H9 (cell line): Measurements from ENCODE around the gene LBH. TPM values are rescaled to one million over a fixed set of nuclear protein-coding genes. Genes with fewer than 3 reads are reported as not detected.

Source experiments
- DNase-seq: peaks from one replicate; pipeline ENCODE4 v3.0.0-alpha.2; 2017
- H2AFZ ChIP-seq: one replicate; pipeline ENCODE4 v1.6.1; 2013; ENCODE audit warnings: mild to moderate bottlenecking, low read length, control low read depth, moderate library complexity
- H2AK5ac ChIP-seq: 2 replicates; pipeline ENCODE4 v1.6.1; 2013; ENCODE audit warnings: low read length, control low read depth, mixed read lengths; ENCODE audit not compliant: insufficient read length
- H2BK120ac ChIP-seq: one replicate; pipeline ENCODE4 v1.6.1; 2013; ENCODE audit warnings: low read depth, mild to moderate bottlenecking, low read length, control low read depth, inconsistent platforms; ENCODE audit not compliant: poor library complexity, severe bottlenecking
- H2BK12ac ChIP-seq: 2 replicates; pipeline ENCODE4 v1.6.1; 2013; ENCODE audit warnings: low read length, control low read depth, mixed read lengths, low read depth; ENCODE audit not compliant: insufficient read length
- H2BK15ac ChIP-seq: 2 replicates; pipeline ENCODE4 v1.6.1; 2013; ENCODE audit warnings: low read depth, low read length, control low read depth
- H2BK20ac ChIP-seq: one replicate; pipeline ENCODE4 v1.6.1; 2013; ENCODE audit warnings: low read depth, mild to moderate bottlenecking, low read length, control low read depth, inconsistent platforms; ENCODE audit not compliant: poor library complexity, severe bottlenecking
- H2BK5ac ChIP-seq: 2 replicates; pipeline ENCODE4 v1.6.1; 2013; ENCODE audit warnings: low read length, control low read depth, mixed read lengths; ENCODE audit not compliant: insufficient read length
- H3K14ac ChIP-seq: 2 replicates; pipeline ENCODE4 v1.6.1; 2013; ENCODE audit warnings: low read length, control low read depth; ENCODE audit not compliant: insufficient read depth
- H3K18ac ChIP-seq: 2 replicates; pipeline ENCODE4 v1.6.1; 2013; ENCODE audit warnings: low read depth, mild to moderate bottlenecking, mixed read lengths, low read length, control low read depth; ENCODE audit not compliant: insufficient read length
- H3K23ac ChIP-seq: 2 replicates; pipeline ENCODE4 v1.6.1; 2013; ENCODE audit warnings: low read length, control low read depth, mixed read lengths, low read depth; ENCODE audit not compliant: insufficient read length
- H3K23me2 ChIP-seq: 2 replicates; pipeline ENCODE4 v1.6.1; 2013; ENCODE audit warnings: low read depth, mild to moderate bottlenecking, mixed read lengths, low read length, control low read depth; ENCODE audit not compliant: insufficient read length, poor library complexity, severe bottlenecking
- H3K27ac ChIP-seq: 2 replicates; pipeline ENCODE4 v1.5.1; 2013; ENCODE audit warnings: low read length, control low read depth, mixed read lengths, low read depth; ENCODE audit not compliant: insufficient read length
- H3K27me3 ChIP-seq: 2 replicates; pipeline ENCODE4 v1.6.1; 2013; ENCODE audit warnings: low read length, control low read depth, inconsistent platforms; ENCODE audit not compliant: insufficient read depth
- H3K4ac ChIP-seq: 2 replicates; pipeline ENCODE4 v1.6.1; 2013; ENCODE audit warnings: low read depth, mild to moderate bottlenecking, control low read depth, inconsistent platforms, low read length, moderate library complexity
- H3K4me1 ChIP-seq: 2 replicates; pipeline ENCODE4 v1.6.1; 2013; ENCODE audit warnings: low read length, control low read depth, inconsistent platforms; ENCODE audit not compliant: insufficient read depth
- H3K4me2 ChIP-seq: 2 replicates; pipeline ENCODE4 v1.6.1; 2013; ENCODE audit warnings: low read length, control low read depth, mixed read lengths; ENCODE audit not compliant: insufficient read length, insufficient read depth
- H3K56ac ChIP-seq: 2 replicates; pipeline ENCODE4 v1.6.1; 2013; ENCODE audit warnings: low read depth, mild to moderate bottlenecking, mixed read lengths, low read length, control low read depth; ENCODE audit not compliant: insufficient read length
- H3K79me1 ChIP-seq: 2 replicates; pipeline ENCODE4 v1.6.1; 2013; ENCODE audit warnings: low read depth, mild to moderate bottlenecking, moderate library complexity, low read length, control low read depth, inconsistent platforms; ENCODE audit not compliant: insufficient read depth, poor library complexity, severe bottlenecking
- H3K79me2 ChIP-seq: 2 replicates; pipeline ENCODE4 v1.6.1; 2013; ENCODE audit warnings: low read length, control low read depth, inconsistent platforms; ENCODE audit not compliant: insufficient read depth
- H3K9ac ChIP-seq: 2 replicates; pipeline ENCODE4 v1.6.1; 2013; ENCODE audit warnings: low read length, control low read depth, mixed read lengths; ENCODE audit not compliant: insufficient read length; ENCODE audit errors: extremely low read depth
- H3K9me3 ChIP-seq: one replicate; pipeline ENCODE4 v1.6.1; 2013; ENCODE audit warnings: low read depth, low read length, inconsistent platforms; ENCODE audit not compliant: control insufficient read depth
- H3T11ph ChIP-seq: one replicate; pipeline ENCODE4 v1.6.1; 2013; ENCODE audit warnings: mild to moderate bottlenecking, low read length, control low read depth, inconsistent platforms
- H4K20me1 ChIP-seq: one replicate; pipeline ENCODE4 v1.6.1; 2013; ENCODE audit not compliant: control insufficient read depth, insufficient read length, insufficient read depth
- H4K5ac ChIP-seq: 2 replicates; pipeline ENCODE4 v1.6.1; 2013; ENCODE audit warnings: low read depth, mild to moderate bottlenecking, mixed read lengths, low read length, control low read depth; ENCODE audit not compliant: insufficient read length
- H4K8ac ChIP-seq: replicated peaks from 2 replicates; pipeline ENCODE4 v1.6.1; 2013; ENCODE audit warnings: low read length, control low read depth, mixed read lengths, low read depth; ENCODE audit not compliant: insufficient read length
- H4K91ac ChIP-seq: 2 replicates; pipeline ENCODE4 v1.6.1; 2013; ENCODE audit warnings: low read depth, mild to moderate bottlenecking, moderate library complexity, mixed read lengths, low read length, control low read depth; ENCODE audit not compliant: insufficient read length
- H3K27ac Mint-ChIP-seq, 3 experiments: 2 replicates in 2 of 3; 3 replicates in 1 of 3; pipeline ENCODE4 v1.8.0; 2020 to 2021; ENCODE audit warnings: mixed read lengths in 3 of 3, mild to moderate bottlenecking in 1 of 3, moderate library complexity in 1 of 3
- H3K27me3 Mint-ChIP-seq: 2 replicates; pipeline ENCODE4 v1.8.0; 2021; ENCODE audit warnings: low read depth, mild to moderate bottlenecking, moderate library complexity, mixed read lengths
- H3K36me3 Mint-ChIP-seq, 3 experiments: 2 replicates in 2 of 3; 3 replicates in 1 of 3; pipeline ENCODE4 v1.8.0; 2020 to 2021; ENCODE audit warnings: low read depth in 3 of 3, mixed read lengths in 3 of 3; ENCODE audit not compliant: insufficient read depth in 1 of 3
- H3K4me1 Mint-ChIP-seq, 2 experiments: 2 replicates each; pipeline ENCODE4 v1.8.0; 2020; ENCODE audit warnings: mixed read lengths in 2 of 2
- H3K4me3 Mint-ChIP-seq, 2 experiments: 2 replicates in 1 of 2; 3 replicates in 1 of 2; pipeline ENCODE4 v1.8.0; 2020 to 2021; ENCODE audit warnings: mild to moderate bottlenecking in 2 of 2, mixed read lengths in 2 of 2, moderate library complexity in 1 of 2
- H3K9me3 Mint-ChIP-seq, 2 experiments: 2 replicates in 1 of 2; 3 replicates in 1 of 2; pipeline ENCODE4 v1.8.0; 2020; ENCODE audit warnings: mild to moderate bottlenecking in 2 of 2, mixed read lengths in 2 of 2, moderate library complexity in 1 of 2
- WGBS: extraction: QIAGEN DNeasy Blood & Tissue Kit; methylation state at CpG from one replicate; pipeline ENCODE4 v1.1.7; 2013; ENCODE audit warnings: missing lambda C conversion rate, low lambda C conversion rate, mixed read lengths; ENCODE audit not compliant: insufficient read length; ENCODE audit errors: extremely low coverage; 5-methylcytosine and 5-hydroxymethylcytosine counted together
- total RNA-seq: library from RNA; stranded (reverse); gene quantifications from 2 replicates; pipeline ENCODE4 v1.2.1, GENCODE V29; 2021
- TF ChIP-seq, protein P1 (sequence below): fragments of 200-600 bp; sonication (generic); conservative IDR thresholded peaks from 3 replicates; pipeline ENCODE4 v1.8.0; 2021; ENCODE audit warnings: antibody characterized with exemption, mild to moderate bottlenecking

The LBH gene
- total RNA-seq, 1 experiment from 2014 or later = 53.0 TPM

DNA sequence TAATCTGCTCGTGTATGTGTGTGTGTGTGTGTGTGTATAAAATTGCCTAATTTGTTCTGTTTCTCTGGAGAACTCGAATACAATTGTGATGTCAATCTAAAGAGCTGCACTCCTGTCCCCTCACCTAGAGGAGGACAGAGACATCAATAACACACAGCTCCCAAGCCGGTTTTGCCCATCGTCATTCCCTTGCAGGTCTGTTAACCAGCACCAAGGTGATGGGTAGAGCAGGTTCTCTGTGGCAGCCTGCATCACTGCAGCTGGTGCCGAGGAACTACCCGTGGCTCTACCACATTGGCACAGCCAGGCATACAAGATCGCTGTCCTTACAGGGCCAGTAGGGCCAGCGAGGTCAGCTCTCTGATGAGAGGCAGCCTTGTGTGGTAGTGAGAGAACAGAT is 41.0 kb downstream of the LBH start:
- Histone ChIP-seq H3K27ac (no peak overlapping the region), H2BK5ac (no peak overlapping the region), H4K91ac (no peak overlapping the region), H3K18ac (no peak overlapping the region), H3K4me2 (no peak overlapping the region), H3K9ac (no peak overlapping the region), H3K23ac (no peak overlapping the region), H4K5ac (no peak overlapping the region), H3K9me3 (no peaks in the 10 kb centered on the region), H2BK12ac (no peak overlapping the region), H3K27me3 (no peaks in the 10 kb centered on the region), H2AK5ac (no peak overlapping the region), H4K20me1 (no peaks in the 10 kb centered on the region), H3K56ac (no peak overlapping the region), H3K79me1 (no peaks in the 10 kb centered on the region), H4K8ac (no peak overlapping the region), H2BK15ac (no peak overlapping the region), H3K79me2 (no peaks in the 10 kb centered on the region), H3K23me2 (no peaks in the 10 kb centered on the region), H3T11ph (no peak overlapping the region), H3K4me1 (no peaks in the 10 kb centered on the region), H3K14ac (no peak overlapping the region), H2BK120ac (no peak overlapping the region), H3K4ac (no peak overlapping the region), H2BK20ac (no peak overlapping the region), H2AFZ (no peak overlapping the region)
- no peaks in the 10 kb centered on the region for H3K36me3 Mint-ChIP-seq
- WGBS = no CpG with 5 or more reads among the region's 8 CpGs
- no peak overlapping the region for H3K4me3 Mint-ChIP-seq
- H3K27ac Mint-ChIP-seq = no peak overlapping the region
- H3K4me1 Mint-ChIP-seq = peaks cover 13 to 14% of the 10 kb centered on the region in 2 experiments
- TF ChIP-seq, protein P1, sequence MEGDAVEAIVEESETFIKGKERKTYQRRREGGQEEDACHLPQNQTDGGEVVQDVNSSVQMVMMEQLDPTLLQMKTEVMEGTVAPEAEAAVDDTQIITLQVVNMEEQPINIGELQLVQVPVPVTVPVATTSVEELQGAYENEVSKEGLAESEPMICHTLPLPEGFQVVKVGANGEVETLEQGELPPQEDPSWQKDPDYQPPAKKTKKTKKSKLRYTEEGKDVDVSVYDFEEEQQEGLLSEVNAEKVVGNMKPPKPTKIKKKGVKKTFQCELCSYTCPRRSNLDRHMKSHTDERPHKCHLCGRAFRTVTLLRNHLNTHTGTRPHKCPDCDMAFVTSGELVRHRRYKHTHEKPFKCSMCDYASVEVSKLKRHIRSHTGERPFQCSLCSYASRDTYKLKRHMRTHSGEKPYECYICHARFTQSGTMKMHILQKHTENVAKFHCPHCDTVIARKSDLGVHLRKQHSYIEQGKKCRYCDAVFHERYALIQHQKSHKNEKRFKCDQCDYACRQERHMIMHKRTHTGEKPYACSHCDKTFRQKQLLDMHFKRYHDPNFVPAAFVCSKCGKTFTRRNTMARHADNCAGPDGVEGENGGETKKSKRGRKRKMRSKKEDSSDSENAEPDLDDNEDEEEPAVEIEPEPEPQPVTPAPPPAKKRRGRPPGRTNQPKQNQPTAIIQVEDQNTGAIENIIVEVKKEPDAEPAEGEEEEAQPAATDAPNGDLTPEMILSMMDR = no peak
- no peaks in the 10 kb centered on the region; a peak in 1 of 5 replicates for H3K9me3 Mint-ChIP-seq
- DNase-seq = no peak
- H3K27me3 Mint-ChIP-seq = no peaks in the 10 kb centered on the region; the same call in 1 of the 2 replicates
